GM19328 (cell line): ENCODE results near the gene SLC25A38.

Experiments used
- ATAC-seq: cut with Tn5 transposase; IDR thresholded peaks from one replicate; pipeline ENCODE4 v1.9.1; 2021; ENCODE audit warnings: mild to moderate bottlenecking, moderate library complexity; ENCODE audit not compliant: unreplicated experiment

The SLC25A38 gene

GRCh38 chr3:39376959-39377634, 6.1 kb upstream of the SLC25A38 start:
- no peak for ATAC-seq

GRCh38 chr3:39378088-39378487, 5.1 kb upstream of the SLC25A38 start:
- peak; percentile 62 for ATAC-seq

GRCh38 chr3:39378957-39379777, 4.0 kb upstream of the SLC25A38 start:
- ATAC-seq: no peak

GRCh38 chr3:39379778-39380155, 3.4 kb upstream of the SLC25A38 start:
- no peak for ATAC-seq

GRCh38 chr3:39381432-39381831, 1.7 kb upstream of the SLC25A38 start:
- ATAC-seq: no peak

GRCh38 chr3:39383881-39384664, 903 bp downstream of the SLC25A38 start:
- ATAC-seq: peak; percentile 66

GRCh38 chr3:39384665-39385000, 1.5 kb downstream of the SLC25A38 start:
- ATAC-seq: no peak

GRCh38 chr3:39385456-39386090, 2.4 kb downstream of the SLC25A38 start:
- ATAC-seq: no peak

- no peak for ATAC-seq
Measured at GRCh38 chr3:39386318-39386717, 3.1 kb downstream of the SLC25A38 start.

GRCh38 chr3:39387411-39387975, 4.3 kb downstream of the SLC25A38 start:
- ATAC-seq: no peak

- ATAC-seq: no peak
Measured at GRCh38 chr3:39388153-39388552, 5.0 kb downstream of the SLC25A38 start.

GRCh38 chr3:39388741-39389248, 5.6 kb downstream of the SLC25A38 start:
- peak; percentile 68 for ATAC-seq

- no peak for ATAC-seq
Measured at GRCh38 chr3:39390181-39390580, 7.0 kb downstream of the SLC25A38 start.

- ATAC-seq: no peak
Measured at GRCh38 chr3:39396690-39397089, 13.5 kb downstream of the SLC25A38 start.

GRCh38 chr3:39398700-39399099, 15.5 kb downstream of the SLC25A38 start:
- no peak for ATAC-seq

- ATAC-seq: no peak
Measured at GRCh38 chr3:39401983-39402382, 18.8 kb downstream of the SLC25A38 start.

GRCh38 chr3:39404943-39405686, 21.9 kb downstream of the SLC25A38 start:
- no peak for ATAC-seq

GRCh38 chr3:39405687-39406367, 22.7 kb downstream of the SLC25A38 start:
- no peak for ATAC-seq
